Activated CD8-positive, alpha-beta T cell treated with anti-CD3 and anti-CD28 coated beads for 36 hours (primary cell): Measurements from ENCODE around the gene RPSA. TPM values are rescaled to one million over a fixed set of nuclear protein-coding genes. Genes with fewer than 3 reads are reported as not detected.
"Not testable (repeated sequence)": the region's sequence is repeated elsewhere in the genome, so short reads cannot be mapped to it uniquely, and the experiment has no call there.

Source experiments
- ATAC-seq: fragments of 200-7000 bp; cut with Tn5 transposase; one replicate; pipeline ENCODE4 v1.10.0; 2021; ENCODE audit warnings: mild to moderate bottlenecking, moderate library complexity
- CTCF ChIA-PET: fragments of 350-600 bp; sonication (Branson Sonifier 250); formaldehyde crosslinking; loops from one replicate; lab custom pipeline; 2021; ENCODE audit warnings: antibody characterized with exemption; lab: Charles Lee
- POLR2A ChIA-PET: fragments of 350-600 bp; sonication (Branson Sonifier 250); formaldehyde crosslinking; loops from one replicate; lab custom pipeline; 2021; ENCODE audit warnings: antibody characterized with exemption; lab: Charles Lee
- DNase-seq: peaks from one replicate; pipeline ENCODE4 v3.0.0-alpha.2; 2020
- H3K27ac Mint-ChIP-seq: one replicate; pipeline ENCODE4 v1.8.0; 2021; ENCODE audit warnings: mild to moderate bottlenecking, mixed read lengths
- H3K27me3 Mint-ChIP-seq: one replicate; pipeline ENCODE4 v1.8.0; 2021; ENCODE audit warnings: mixed read lengths
- H3K36me3 Mint-ChIP-seq: one replicate; pipeline ENCODE4 v1.8.0; 2021; ENCODE audit warnings: low read depth, mixed read lengths
- H3K4me1 Mint-ChIP-seq: one replicate; pipeline ENCODE4 v1.8.0; 2021; ENCODE audit warnings: low read depth, mixed read lengths
- H3K4me3 Mint-ChIP-seq: one replicate; pipeline ENCODE4 v1.8.0; 2021; ENCODE audit warnings: mild to moderate bottlenecking, moderate library complexity, mixed read lengths
- H3K9me3 Mint-ChIP-seq: one replicate; pipeline ENCODE4 v1.8.0; 2021; ENCODE audit warnings: mixed read lengths
- CTCF ChIP-seq: fragments of 200-600 bp; IDR thresholded peaks from one replicate; pipeline ENCODE4 v1.8.0; 2022; ENCODE audit warnings: antibody characterized with exemption, mild to moderate bottlenecking
- intact Hi-C: fragments of 100-400 bp; cut with micrococcal nuclease; formaldehyde crosslinking; loops from one replicate; pipeline ENCODE4 v1.10.0; 2022
- total RNA-seq, 2 experiments: library from RNA; stranded (reverse); gene quantifications; one replicate each; pipeline ENCODE4 v1.2.3, GENCODE V29; 2021

The RPSA gene
- total RNA-seq, 2 experiments from 2014 or later = 3,048 to 3,061 TPM

GRCh38 chr3:39454591-39455217 lies 48.2 kb downstream of the RPSA start:
- H3K27ac Mint-ChIP-seq = no peak overlapping the region
- POLR2A ChIA-PET = interaction anchor here (0.6 to 0.8 kb wide), 3 partner anchors 8 to 42 kb away, joined by 3 to 4 read pairs (median 3); no protein-coding TSS in a partner anchor
- no peak for ATAC-seq

GRCh38 chr3:39456159-39456558 lies 49.6 kb downstream of the RPSA start:
- ATAC-seq = no peak
- Mint-ChIP-seq H3K4me1 (no peaks in the 10 kb centered on the region), H3K27ac (no peak overlapping the region), H3K27me3 (peaks cover 13% of the 10 kb centered on the region), H3K4me3 (no peak overlapping the region), H3K36me3 (no peaks in the 10 kb centered on the region), H3K9me3 (no peaks in the 10 kb centered on the region)
- intact Hi-C loops = no loop called here
- no peak for TF ChIP-seq CTCF
- ChIA-PET POLR2A (no interaction called here), CTCF (no interaction called here)
- DNase-seq = no peak

More at GRCh38 chr3:39454591-39455217, 48.2 kb downstream of the RPSA start:
- Mint-ChIP-seq H3K27me3 (peaks cover 13% of the 10 kb centered on the region), H3K36me3 (no peaks in the 10 kb centered on the region), H3K9me3 (no peaks in the 10 kb centered on the region), H3K4me1 (no peaks in the 10 kb centered on the region), H3K4me3 (no peak overlapping the region)
- DNase-seq = no peak
- no peak for TF ChIP-seq CTCF
- intact Hi-C loops = no loop called here
- CTCF ChIA-PET = interaction anchor here (1.2 to 1.8 kb wide), 2 partner anchors 11 to 16 kb away, joined by 3 to 4 read pairs; no protein-coding TSS in a partner anchor

GRCh38 chr3:39457361-39457760 lies 50.8 kb downstream of the RPSA start:
- intact Hi-C loops = no loop called here
- Mint-ChIP-seq H3K4me1 (no peaks in the 10 kb centered on the region), H3K36me3 (no peaks in the 10 kb centered on the region), H3K27me3 (peaks cover 13% of the 10 kb centered on the region), H3K4me3 (no peak overlapping the region), H3K27ac (no peak overlapping the region), H3K9me3 (no peaks in the 10 kb centered on the region)
- POLR2A ChIA-PET = no interaction called here
- TF ChIP-seq CTCF = no peak
- ATAC-seq = no peak
- DNase-seq = no peak
- CTCF ChIA-PET = no interaction called here

GRCh38 chr3:39458579-39458978 lies 52.1 kb downstream of the RPSA start:
- H3K4me3 Mint-ChIP-seq, intact Hi-C loops, ATAC-seq, DNase-seq, H3K27ac Mint-ChIP-seq, H3K36me3 Mint-ChIP-seq, H3K9me3 Mint-ChIP-seq, H3K4me1 Mint-ChIP-seq: not testable (repeated sequence)
- POLR2A ChIA-PET = interaction anchor here (0.6 kb wide), 1 partner anchor 37 kb away, joined by 5 read pairs; no protein-coding TSS in a partner anchor
- CTCF ChIA-PET = interaction anchor here (1.3 to 2.2 kb wide), 2 partner anchors 10 to 41 kb away, joined by 4 to 16 read pairs; no protein-coding TSS in a partner anchor
- H3K27me3 Mint-ChIP-seq = peaks cover 12% of the 10 kb centered on the region

- H3K36me3 Mint-ChIP-seq = no peaks in the 10 kb centered on the region
- TF ChIP-seq CTCF = no peak
- ChIA-PET POLR2A (no interaction called here), CTCF (interaction anchor here (1.6 kb wide), 1 partner anchor 13 kb away, joined by 5 read pairs; no protein-coding TSS in a partner anchor)
- H3K27ac Mint-ChIP-seq = no peak overlapping the region
- ATAC-seq (no peak), DNase-seq (no peak)
- no peak overlapping the region for H3K4me3 Mint-ChIP-seq
- peaks cover 6% of the 10 kb centered on the region for H3K27me3 Mint-ChIP-seq
- intact Hi-C loops = no loop called here
- no peaks in the 10 kb centered on the region for H3K9me3 Mint-ChIP-seq
- H3K4me1 Mint-ChIP-seq = no peaks in the 10 kb centered on the region
These were observed 54.2 kb downstream of the RPSA start for GRCh38 chr3:39460677-39461076.

Other genes with a start within 250 kb of the RPSA start
- 1 to 10 TPM; 2.5 TPM for gene XIRP1, start 214.1 kb upstream of the RPSA start, total RNA-seq
- gene CX3CR1, start 126.7 kb upstream of the RPSA start, total RNA-seq = under 1 TPM; 0.34 to 0.88 TPM
- under 1 TPM; 0.34 to 0.56 TPM for gene CCR8, start 77.0 kb upstream of the RPSA start, total RNA-seq
- 10 to 100 TPM; 25.0 to 28.2 TPM for gene SLC25A38, start 23.4 kb upstream of the RPSA start, total RNA-seq
- gene MOBP, start 61.0 kb downstream of the RPSA start, total RNA-seq = not detected